H1 (cell line): ENCODE results near the gene UPB1. TPM values are rescaled to one million over a fixed set of nuclear protein-coding genes. Genes with fewer than 3 reads are reported as not detected.

Source experiments
- CTCF ChIA-PET: fragments of 300-600 bp; sonication (Branson Sonifier 250); formaldehyde crosslinking; loops from one replicate; lab custom pipeline; 2021; ENCODE audit not compliant: partially characterized antibody; lab: Charles Lee
- POLR2A ChIA-PET: fragments of 300-600 bp; sonication (Branson Sonifier 250); formaldehyde crosslinking; loops from one replicate; lab custom pipeline; 2021; ENCODE audit warnings: inconsistent platforms; ENCODE audit not compliant: partially characterized antibody; lab: Charles Lee
- DNase-seq, 2 experiments: peaks; one replicate each; pipeline versions ENCODE4 v3.0.0 to v3.0.0-alpha.2; 2010 to 2022; ENCODE audit warnings: low spot score in 2 of 2, low read depth in 1 of 2, mixed read lengths in 1 of 2
- FAIRE-seq: peaks from 2 replicates; lab custom pipeline; 2011; peaks lifted over from hg19 to GRCh38; lab: Jason Lieb, UNC
- H2AFZ ChIP-seq: 2 replicates; pipeline ENCODE4 v1.8.1; 2012; ENCODE audit warnings: low read length, inconsistent platforms
- H2AK5ac ChIP-seq: 2 replicates; pipeline ENCODE4 v1.6.1; 2013; ENCODE audit warnings: low read depth, low read length
- H2BK120ac ChIP-seq: replicated peaks from 2 replicates; pipeline ENCODE3; 2013; ENCODE audit warnings: low read depth, low read length, inconsistent platforms
- H2BK12ac ChIP-seq: 2 replicates; pipeline ENCODE4 v1.6.1; 2013; ENCODE audit warnings: low read depth, low read length
- H2BK15ac ChIP-seq: 2 replicates; pipeline ENCODE4 v1.6.1; 2013; ENCODE audit warnings: low read length
- H2BK20ac ChIP-seq: 2 replicates; pipeline ENCODE4 v1.6.1; 2013; ENCODE audit warnings: low read length
- H2BK5ac ChIP-seq: 2 replicates; pipeline ENCODE4 v1.6.1; 2013; ENCODE audit warnings: low read depth, low read length
- H3K14ac ChIP-seq: 2 replicates; pipeline ENCODE4 v1.6.1; 2013; ENCODE audit warnings: inconsistent platforms; ENCODE audit not compliant: insufficient read length
- H3K18ac ChIP-seq: 2 replicates; pipeline ENCODE4 v1.6.1; 2013; ENCODE audit warnings: low read length; ENCODE audit errors: extremely low read depth
- H3K23ac ChIP-seq: 2 replicates; pipeline ENCODE4 v1.6.1; 2013; ENCODE audit warnings: inconsistent platforms; ENCODE audit not compliant: insufficient read length
- H3K23me2 ChIP-seq: 2 replicates; pipeline ENCODE4 v1.6.1; 2013; ENCODE audit warnings: low read depth, low read length
- H3K27ac ChIP-seq: 2 replicates; pipeline ENCODE4 v1.6.1; 2011; ENCODE audit warnings: low read depth, low read length, inconsistent platforms
- H3K27me3 ChIP-seq, 4 experiments: replicated peaks in 1 of 4; 1 replicate in 1 of 4; 2 replicates in 3 of 4; pipeline versions ENCODE4 v1.6.1 to v1.8.1; 2011 to 2013; ENCODE audit warnings: low read length in 3 of 4, mild to moderate bottlenecking in 3 of 4, inconsistent platforms in 2 of 4, mixed read lengths in 2 of 4, moderate library complexity in 1 of 4; ENCODE audit not compliant: control insufficient read depth in 3 of 4, insufficient read depth in 3 of 4; ENCODE audit errors: extremely low read depth in 1 of 4
- H3K36me3 ChIP-seq, 4 experiments: 2 replicates each; pipeline versions ENCODE4 v1.6.1 to v1.8.1; 2011 to 2013; ENCODE audit warnings: mild to moderate bottlenecking in 4 of 4, low read length in 3 of 4, moderate library complexity in 2 of 4, control low read depth in 1 of 4, inconsistent platforms in 1 of 4; ENCODE audit not compliant: insufficient read depth in 4 of 4, control insufficient read depth in 2 of 4
- H3K4ac ChIP-seq: replicated peaks from 2 replicates; pipeline ENCODE3; 2013; ENCODE audit warnings: low read length, low read depth, mixed read lengths, inconsistent platforms; ENCODE audit not compliant: insufficient read length
- H3K4me1 ChIP-seq, 4 experiments: replicated peaks in 1 of 4; 1 replicate in 1 of 4; 2 replicates in 3 of 4; pipeline versions ENCODE4 v1.6.1 to v1.8.1; 2011 to 2013; ENCODE audit warnings: low read length in 3 of 4, inconsistent platforms in 2 of 4, mixed read lengths in 1 of 4; ENCODE audit not compliant: insufficient read depth in 4 of 4, control insufficient read depth in 3 of 4
- H3K4me2 ChIP-seq, 2 experiments: 2 replicates each; pipeline versions ENCODE4 v1.6.1 to v1.8.1; 2011 to 2013; ENCODE audit warnings: low read depth in 2 of 2, low read length in 2 of 2, control low read depth in 1 of 2, inconsistent platforms in 1 of 2, mild to moderate bottlenecking in 1 of 2; ENCODE audit not compliant: insufficient read depth in 1 of 2
- H3K4me3 ChIP-seq, 4 experiments: fragments of 200-600, 300-600 bp in 1 of 4; sonication (generic), shearing (Covaris generic), sonication (Bioruptor Twin) in 1 of 4; 2 replicates each; pipeline versions ENCODE4 v1.5.1 to v1.8.1; 2011 to 2016; ENCODE audit warnings: low read length in 4 of 4, low read depth in 3 of 4, control low read depth in 2 of 4, inconsistent platforms in 2 of 4, mild to moderate bottlenecking in 2 of 4, mixed read lengths in 1 of 4, moderate library complexity in 1 of 4; ENCODE audit not compliant: insufficient read depth in 2 of 4; ENCODE audit errors: extremely low read depth in 1 of 4
- H3K56ac ChIP-seq: replicated peaks from 2 replicates; pipeline ENCODE3; 2013; ENCODE audit warnings: low read depth, mild to moderate bottlenecking, mixed read lengths, low read length, inconsistent platforms; ENCODE audit not compliant: insufficient read length
- H3K79me1 ChIP-seq: 2 replicates; pipeline ENCODE4 v1.6.1; 2013; ENCODE audit warnings: low read depth, low read length, control low read depth
- H3K79me2 ChIP-seq, 2 experiments: 2 replicates each; pipeline versions ENCODE4 v1.6.1 to v1.8.1; 2012 to 2013; ENCODE audit warnings: low read length in 2 of 2, mild to moderate bottlenecking in 2 of 2, inconsistent platforms in 1 of 2; ENCODE audit not compliant: insufficient read depth in 2 of 2, control insufficient read depth in 1 of 2
- H3K9ac ChIP-seq, 4 experiments: replicated peaks in 1 of 4; 1 replicate in 1 of 4; 2 replicates in 3 of 4; pipeline versions ENCODE4 v1.6.1 to v1.8.1; 2011 to 2013; ENCODE audit warnings: low read depth in 3 of 4, low read length in 3 of 4, control low read depth in 2 of 4, mild to moderate bottlenecking in 2 of 4, moderate library complexity in 2 of 4, inconsistent platforms in 1 of 4; ENCODE audit errors: extremely low read depth in 1 of 4
- H3K9me3 ChIP-seq, 2 experiments: 2 replicates each; pipeline versions ENCODE4 v1.6.1 to v1.8.1; 2012 to 2013; ENCODE audit warnings: mild to moderate bottlenecking in 2 of 2, moderate library complexity in 2 of 2, control low read depth in 1 of 2, inconsistent platforms in 1 of 2, low read depth in 1 of 2, low read length in 1 of 2, mixed read lengths in 1 of 2; ENCODE audit not compliant: insufficient read depth in 2 of 2
- H4K20me1 ChIP-seq, 2 experiments: replicated peaks in 1 of 2; 2 replicates each; pipeline versions ENCODE3 to v1.8.1; 2011 to 2013; ENCODE audit warnings: inconsistent platforms in 2 of 2, low read length in 2 of 2, mild to moderate bottlenecking in 1 of 2; ENCODE audit not compliant: insufficient read depth in 2 of 2, control insufficient read depth in 1 of 2
- H4K5ac ChIP-seq: 2 replicates; pipeline ENCODE4 v1.6.1; 2013; ENCODE audit warnings: low read length, low read depth, mixed read lengths, inconsistent platforms; ENCODE audit not compliant: insufficient read length
- H4K8ac ChIP-seq: 2 replicates; pipeline ENCODE4 v1.8.0; 2013; ENCODE audit warnings: mild to moderate bottlenecking, moderate library complexity, low read length, inconsistent platforms; ENCODE audit not compliant: insufficient read depth; ENCODE audit errors: extremely low read depth
- H4K91ac ChIP-seq: replicated peaks from 2 replicates; pipeline ENCODE3; 2013; ENCODE audit warnings: low read length, mixed read lengths, inconsistent platforms; ENCODE audit not compliant: insufficient read length
- ATF3 ChIP-seq: IDR thresholded peaks from 2 replicates; pipeline ENCODE4 v1.6.1; 2011; ENCODE audit warnings: low read depth, mild to moderate bottlenecking, low read length; ENCODE audit not compliant: insufficient read depth
- BCL11A ChIP-seq, 2 experiments: IDR thresholded peaks; one replicate each; pipeline ENCODE4 v1.6.1; 2011; ENCODE audit warnings: low read depth in 2 of 2, low read length in 2 of 2, mild to moderate bottlenecking in 2 of 2
- CEBPB ChIP-seq: IDR thresholded peaks from 2 replicates; pipeline ENCODE4 v1.6.1; 2012; ENCODE audit warnings: low read depth, low read length
- CHD2 ChIP-seq: IDR thresholded peaks from 2 replicates; pipeline ENCODE4 v1.6.1; 2012; ENCODE audit warnings: low read length, improper control_type of control experiment
- CREB1 ChIP-seq: IDR thresholded peaks from 2 replicates; pipeline ENCODE4 v1.6.1; 2012; ENCODE audit warnings: inconsistent platforms
- GABPA ChIP-seq: IDR thresholded peaks from 2 replicates; pipeline ENCODE4 v1.6.1; 2011; ENCODE audit warnings: mild to moderate bottlenecking, low read length, moderate library complexity, borderline replicate concordance; ENCODE audit not compliant: insufficient read depth
- HDAC2 ChIP-seq, 2 experiments: fragments of 300-600 bp in 1 of 2; sonication (generic) in 1 of 2; IDR thresholded peaks; 2 replicates each; pipeline ENCODE4 v1.6.1; 2011 to 2012; ENCODE audit warnings: low read depth in 2 of 2, low read length in 2 of 2, mild to moderate bottlenecking in 2 of 2, moderate library complexity in 2 of 2, borderline replicate concordance in 1 of 2, inconsistent platforms in 1 of 2
- POLR2A ChIP-seq, 2 experiments: IDR thresholded peaks; 1 replicate in 1 of 2; 2 replicates in 1 of 2; pipeline ENCODE4 v1.6.1; 2011; ENCODE audit warnings: low read depth in 2 of 2, low read length in 2 of 2, mild to moderate bottlenecking in 2 of 2; ENCODE audit errors: control extremely low read depth in 1 of 2
- RBBP5 ChIP-seq: IDR thresholded peaks from 2 replicates; pipeline ENCODE4 v1.7.1; 2012; ENCODE audit warnings: low read depth, mild to moderate bottlenecking, inconsistent platforms, low read length, moderate library complexity, borderline replicate concordance
- SRF ChIP-seq: IDR thresholded peaks from 2 replicates; pipeline ENCODE4 v1.6.1; 2011; ENCODE audit warnings: mild to moderate bottlenecking, low read depth, low read length, moderate library complexity
- WGBS, 2 experiments: shearing (Covaris generic) in 1 of 2; methylation state at CpG; one replicate each; pipeline versions ENCODE4 v1.1.6 to v1.1.7; 2013 to 2015; ENCODE audit warnings: low lambda C conversion rate in 2 of 2, mixed read lengths in 2 of 2, inconsistent platforms in 1 of 2, low coverage in 1 of 2, missing lambda C conversion rate in 1 of 2; ENCODE audit not compliant: insufficient replicate concordance in 2 of 2, insufficient coverage in 1 of 2, insufficient read length in 1 of 2; ENCODE audit errors: extremely low coverage in 1 of 2, missing lambda C conversion rate in 1 of 2; 5-methylcytosine and 5-hydroxymethylcytosine counted together
- polyA plus RNA-seq, 7 experiments: library from polyadenylated mRNA; depleted of rRNA in 3 of 7; stranded (reverse) in 5 of 7; unstranded in 2 of 7; fragments of >200 nt in 5 of 7; fragments of 200-250 nt in 2 of 7; gene quantifications; 1 replicate in 5 of 7; 2 replicates in 1 of 7; 4 replicates in 1 of 7; pipeline versions ENCODE4 v1.2.1 to v1.2.3, GENCODE V29; 2011 to 2013; ENCODE audit warnings: missing spikeins in 2 of 7, mixed read lengths in 2 of 7
- total RNA-seq: library from RNA; stranded (reverse); fragmentation: NEBNext Ultra II Directional; extraction: Animal tissue kit (Norgen Biotek cat#: 25700); gene quantifications from 2 replicates; pipeline ENCODE4 v1.2.1, GENCODE V29; 2021
- TF ChIP-seq, protein P1 (sequence below): IDR thresholded peaks from 2 replicates; pipeline ENCODE4 v1.6.1; 2011; ENCODE audit warnings: low read length, improper control_type of control experiment

Gene UPB1
- total and polyA plus RNA-seq, 2 of the 8 experiments (the other 6 are each of a cell fraction or from before 2014, with no cell fraction given) = 0.09 TPM; not detected in 1

- no peaks in the 10 kb centered on the region for H4K20me1 ChIP-seq
- CTCF ChIA-PET = interaction anchor here (0.9 to 6.7 kb wide), 4 partner anchors 12 to 109 kb away, joined by 3 to 74 read pairs (median 4); no protein-coding TSS in a partner anchor
- H2BK20ac ChIP-seq = no peak overlapping the region
- no peak for TF ChIP-seq ATF3
- TF ChIP-seq HDAC2 (IDR thresholded peaks at IDR 0.05; ENCODE audit: borderline replicate concordance in 1 of 2, low read depth in 2 of 2, low read length in 2 of 2) = no peak
- no peak for TF ChIP-seq CEBPB
- no peak for TF ChIP-seq POLR2A (IDR thresholded peaks at IDR 0.05; ENCODE audit: control extremely low read depth in 1 of 2, low read depth in 2 of 2, low read length in 2 of 2)
- TF ChIP-seq BCL11A (IDR thresholded peaks at IDR 0.05; ENCODE audit: low read depth in 2 of 2, low read length in 2 of 2) = no peak
- TF ChIP-seq, protein P1, sequence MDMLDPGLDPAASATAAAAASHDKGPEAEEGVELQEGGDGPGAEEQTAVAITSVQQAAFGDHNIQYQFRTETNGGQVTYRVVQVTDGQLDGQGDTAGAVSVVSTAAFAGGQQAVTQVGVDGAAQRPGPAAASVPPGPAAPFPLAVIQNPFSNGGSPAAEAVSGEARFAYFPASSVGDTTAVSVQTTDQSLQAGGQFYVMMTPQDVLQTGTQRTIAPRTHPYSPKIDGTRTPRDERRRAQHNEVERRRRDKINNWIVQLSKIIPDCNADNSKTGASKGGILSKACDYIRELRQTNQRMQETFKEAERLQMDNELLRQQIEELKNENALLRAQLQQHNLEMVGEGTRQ = no peak
- no peak for TF ChIP-seq GABPA
- TF ChIP-seq RBBP5 = no peak
- no peak for TF ChIP-seq SRF
- no peak for TF ChIP-seq CHD2
- TF ChIP-seq CREB1 = no peak
- H3K4me3 ChIP-seq = no peak overlapping the region
- no peaks in the 10 kb centered on the region for H3K79me1 ChIP-seq
- H3K27ac ChIP-seq = no peak overlapping the region
- H3K4me2 ChIP-seq = no peak overlapping the region
- H3K56ac ChIP-seq = no peak overlapping the region
- no peak overlapping the region for H4K8ac ChIP-seq
- H3K14ac ChIP-seq = no peak overlapping the region
- H3K36me3 ChIP-seq = no peaks in the 10 kb centered on the region
- H2BK12ac ChIP-seq = no peak overlapping the region
- H3K9me3 ChIP-seq = no peaks in the 10 kb centered on the region
- H3K4ac ChIP-seq = no peak overlapping the region
- no peak for FAIRE-seq
- no peaks in the 10 kb centered on the region for H3K23me2 ChIP-seq
- no peaks in the 10 kb centered on the region for H3K79me2 ChIP-seq
- H3K4me1 ChIP-seq = no peaks in the 10 kb centered on the region
- no peak overlapping the region for H2BK5ac ChIP-seq
- no peak overlapping the region for H2BK15ac ChIP-seq
- POLR2A ChIA-PET = interaction anchor here (1.1 kb wide), 1 partner anchor 372 kb away, joined by 3 read pairs; no protein-coding TSS in a partner anchor
- 77% methylated on average over 2 of the region's 2 CpGs; no CpG with 5 or more reads in 1 of the 2 experiments for WGBS, 2 experiments
- H2BK120ac ChIP-seq = no peak overlapping the region
- H2AFZ ChIP-seq = no peak overlapping the region
- no peak overlapping the region for H3K18ac ChIP-seq
- DNase-seq = no peak
- H3K27me3 ChIP-seq = no peaks in the 10 kb centered on the region
- no peak overlapping the region for H3K9ac ChIP-seq
- H4K91ac ChIP-seq = no peak overlapping the region
- H3K23ac ChIP-seq = no peak overlapping the region
- H4K5ac ChIP-seq = no peak overlapping the region
- no peak overlapping the region for H2AK5ac ChIP-seq
Measured at GRCh38 chr22:24529898-24530297, 34.8 kb downstream of the UPB1 start.
